GM19240 (cell line): ENCODE measurements around the gene RNASE13.

Experiments
- DNase-seq: peaks from one replicate; pipeline ENCODE4 v3.0.0; 2011; ENCODE audit warnings: low spot score; ENCODE audit not compliant: insufficient read length

The RNASE13 gene

GRCh38 chr14:21034707-21035106 lies at the start of gene RNASE13:
RNASE13 (minus strand) TSS chr14:21034807; CDS start chr14:21034288, 519 bp downstream.
- no peak for DNase-seq

- no peak for DNase-seq
Measured at GRCh38 chr14:21084396-21084795, 49.8 kb upstream of the RNASE13 start.

GRCh38 chr14:21083565-21084325 lies 49.1 kb upstream of the RNASE13 start:
- DNase-seq, result no peak

- DNase-seq, result no peak
Measured at GRCh38 chr14:21081521-21082142, 47.0 kb upstream of the RNASE13 start.

- DNase-seq, result no peak
Measured at GRCh38 chr14:21078726-21079125, 44.1 kb upstream of the RNASE13 start.

GRCh38 chr14:21078287-21078686 lies 43.7 kb upstream of the RNASE13 start:
- DNase-seq, result no peak

- no peak for DNase-seq
Measured at GRCh38 chr14:21077672-21078071, 43.1 kb upstream of the RNASE13 start.

GRCh38 chr14:21075719-21076437 lies 41.3 kb upstream of the RNASE13 start:
- no peak for DNase-seq

- no peak for DNase-seq
Measured at GRCh38 chr14:21074398-21075272, 40.0 kb upstream of the RNASE13 start.

GRCh38 chr14:21073921-21074320 lies 39.3 kb upstream of the RNASE13 start:
- DNase-seq, result no peak

GRCh38 chr14:21072781-21073339 lies 38.3 kb upstream of the RNASE13 start:
- DNase-seq, result no peak

- DNase-seq, result no peak
Measured at GRCh38 chr14:21072031-21072473, 37.4 kb upstream of the RNASE13 start.

- peak; percentile 87 for DNase-seq
Measured at GRCh38 chr14:21071225-21072030, 36.8 kb upstream of the RNASE13 start.

- no peak for DNase-seq
Measured at GRCh38 chr14:21070610-21071224, 36.1 kb upstream of the RNASE13 start.

GRCh38 chr14:21070083-21070609 lies 35.5 kb upstream of the RNASE13 start, which contains the start of gene ARHGEF40:
ARHGEF40 (plus strand) TSS chr14:21070304; CDS start chr14:21070397, 93 bp downstream.
- DNase-seq, result no peak

GRCh38 chr14:21069388-21070082 lies 34.9 kb upstream of the RNASE13 start:
- DNase-seq, result no peak

GRCh38 chr14:21068521-21069387 lies 34.1 kb upstream of the RNASE13 start:
- DNase-seq, result no peak
